HG03025 (cell line): ENCODE results near the gene CRIM1.
"Not testable (repeated sequence)": the region's sequence is repeated elsewhere in the genome, so short reads cannot be mapped to it uniquely, and the experiment has no call there.

Experiments used
- ATAC-seq: cut with Tn5 transposase; IDR thresholded peaks from one replicate; pipeline ENCODE4 v1.9.1; 2021; ENCODE audit warnings: mild to moderate bottlenecking, moderate library complexity; ENCODE audit not compliant: unreplicated experiment, low FRiP score

Gene CRIM1, protein sequence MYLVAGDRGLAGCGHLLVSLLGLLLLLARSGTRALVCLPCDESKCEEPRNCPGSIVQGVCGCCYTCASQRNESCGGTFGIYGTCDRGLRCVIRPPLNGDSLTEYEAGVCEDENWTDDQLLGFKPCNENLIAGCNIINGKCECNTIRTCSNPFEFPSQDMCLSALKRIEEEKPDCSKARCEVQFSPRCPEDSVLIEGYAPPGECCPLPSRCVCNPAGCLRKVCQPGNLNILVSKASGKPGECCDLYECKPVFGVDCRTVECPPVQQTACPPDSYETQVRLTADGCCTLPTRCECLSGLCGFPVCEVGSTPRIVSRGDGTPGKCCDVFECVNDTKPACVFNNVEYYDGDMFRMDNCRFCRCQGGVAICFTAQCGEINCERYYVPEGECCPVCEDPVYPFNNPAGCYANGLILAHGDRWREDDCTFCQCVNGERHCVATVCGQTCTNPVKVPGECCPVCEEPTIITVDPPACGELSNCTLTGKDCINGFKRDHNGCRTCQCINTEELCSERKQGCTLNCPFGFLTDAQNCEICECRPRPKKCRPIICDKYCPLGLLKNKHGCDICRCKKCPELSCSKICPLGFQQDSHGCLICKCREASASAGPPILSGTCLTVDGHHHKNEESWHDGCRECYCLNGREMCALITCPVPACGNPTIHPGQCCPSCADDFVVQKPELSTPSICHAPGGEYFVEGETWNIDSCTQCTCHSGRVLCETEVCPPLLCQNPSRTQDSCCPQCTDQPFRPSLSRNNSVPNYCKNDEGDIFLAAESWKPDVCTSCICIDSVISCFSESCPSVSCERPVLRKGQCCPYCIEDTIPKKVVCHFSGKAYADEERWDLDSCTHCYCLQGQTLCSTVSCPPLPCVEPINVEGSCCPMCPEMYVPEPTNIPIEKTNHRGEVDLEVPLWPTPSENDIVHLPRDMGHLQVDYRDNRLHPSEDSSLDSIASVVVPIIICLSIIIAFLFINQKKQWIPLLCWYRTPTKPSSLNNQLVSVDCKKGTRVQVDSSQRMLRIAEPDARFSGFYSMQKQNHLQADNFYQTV

DNA sequence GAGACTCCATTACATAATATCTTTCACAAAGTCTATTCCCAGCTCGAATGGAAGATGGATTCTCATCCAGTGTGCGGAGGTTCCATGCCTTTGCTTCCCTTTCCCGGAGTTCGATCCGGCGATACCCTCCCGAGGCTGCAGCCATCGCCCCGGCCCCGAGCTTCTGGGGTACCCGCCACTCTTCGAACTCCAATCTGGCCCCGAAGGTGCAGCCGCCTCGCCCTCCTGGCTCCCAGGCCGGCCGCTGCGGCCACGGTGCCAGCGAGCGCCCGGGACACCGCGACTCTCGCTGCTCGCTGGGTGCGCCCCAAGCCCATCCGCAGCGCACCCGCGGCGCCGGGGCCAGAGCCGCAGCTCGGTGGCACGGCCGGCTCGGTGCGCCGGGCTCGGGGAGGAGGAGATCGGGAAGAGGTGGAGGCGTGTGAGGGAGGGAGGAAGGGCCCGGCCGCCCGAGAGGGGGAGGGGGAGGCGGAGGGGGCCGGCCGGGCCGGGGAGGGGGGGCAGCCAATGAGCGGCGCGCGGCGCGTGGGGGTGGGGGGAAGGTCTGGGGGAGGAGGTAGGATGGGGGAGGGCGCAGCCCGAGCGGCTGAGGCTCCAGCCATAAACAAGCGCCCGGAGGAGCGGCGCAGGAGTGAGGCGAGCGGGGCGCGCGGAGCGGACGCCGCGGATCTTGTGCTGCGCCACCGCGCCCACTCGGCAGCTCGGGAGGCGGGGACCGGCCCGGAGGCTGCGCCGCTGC, at the start of gene CRIM1:
TSS of gene CRIM1 (plus strand) at position 628 of the 739 bp plus-strand sequence. CDS start 515 bp downstream, outside the sequence.
- ATAC-seq: peak; percentile 36

DNA sequence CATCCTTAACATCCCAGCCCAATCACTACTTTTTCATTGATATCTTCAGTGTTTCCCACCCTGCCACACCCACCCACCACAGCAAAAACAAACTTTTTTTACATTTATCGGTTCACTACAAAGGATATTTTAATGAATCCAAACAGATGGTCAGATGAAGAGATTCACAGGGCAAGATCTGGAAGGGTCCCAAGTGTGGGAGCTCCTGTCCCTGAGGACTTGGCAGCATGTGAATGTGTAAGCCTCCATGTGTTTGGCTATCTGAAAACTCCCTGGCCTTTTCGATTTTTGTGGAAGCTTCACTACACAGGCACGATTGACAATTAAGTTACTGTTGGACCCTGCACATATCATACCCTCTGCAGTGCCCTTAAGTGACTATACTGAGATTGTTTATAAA, 48.1 kb upstream of the CRIM1 start:
- ATAC-seq: no peak

DNA sequence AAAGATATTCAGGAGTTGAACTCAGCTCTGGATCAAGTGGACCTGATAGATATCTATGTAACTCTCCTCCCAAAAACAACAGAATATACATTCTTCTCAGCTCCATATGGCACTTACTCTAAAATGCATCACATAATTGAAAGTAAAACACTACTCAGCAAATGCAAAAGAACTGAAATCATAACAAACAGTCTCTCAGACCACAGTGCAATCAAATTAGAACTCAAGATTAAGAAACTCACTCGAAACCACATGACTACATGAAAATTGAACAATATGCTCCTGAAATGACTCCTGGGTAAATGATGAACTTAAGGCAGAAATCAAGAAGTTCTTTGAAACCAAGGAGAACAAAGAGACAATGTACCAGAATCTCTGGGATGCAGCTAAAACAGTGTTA, 45.1 kb upstream of the CRIM1 start:
- not testable (repeated sequence) for ATAC-seq

DNA sequence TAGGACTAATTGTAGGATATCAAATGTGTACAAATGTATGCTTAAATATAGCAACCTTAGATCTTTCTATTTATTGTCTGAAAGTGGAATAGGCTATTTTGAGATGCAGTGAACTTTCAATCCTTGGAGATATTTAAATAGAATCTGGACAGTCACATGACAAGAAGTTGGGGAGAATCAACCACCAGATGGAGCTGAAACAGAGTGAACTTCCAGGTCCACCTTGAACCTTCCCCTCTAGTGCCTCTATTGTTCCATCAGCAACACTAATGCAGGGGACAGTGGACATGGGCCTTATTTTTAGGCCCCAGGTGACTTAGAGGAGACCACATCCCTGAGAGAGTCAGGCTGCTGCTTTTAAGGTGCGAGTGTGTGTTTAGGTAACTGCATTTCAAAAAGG, 37.0 kb upstream of the CRIM1 start:
- ATAC-seq: no peak

DNA sequence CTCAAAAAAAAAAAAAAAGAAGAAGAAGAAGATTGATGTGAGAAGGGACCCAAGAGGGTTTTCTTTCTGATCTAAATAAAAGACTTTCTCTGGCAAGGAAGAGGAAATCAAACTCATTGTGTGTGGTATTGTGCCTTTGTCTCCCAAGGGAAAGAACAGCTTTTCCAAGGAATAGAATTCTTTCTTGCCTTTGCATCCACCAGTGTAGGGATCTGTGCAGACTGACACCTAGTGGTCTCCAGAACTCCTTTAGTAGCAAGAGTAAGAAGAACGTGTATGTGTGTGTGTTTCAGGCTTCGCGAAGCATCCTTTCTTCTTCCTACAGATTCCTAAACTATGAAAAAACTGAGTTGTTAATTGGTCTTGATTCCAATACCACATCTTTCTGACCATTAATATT, 33.5 kb upstream of the CRIM1 start:
- no peak for ATAC-seq

DNA sequence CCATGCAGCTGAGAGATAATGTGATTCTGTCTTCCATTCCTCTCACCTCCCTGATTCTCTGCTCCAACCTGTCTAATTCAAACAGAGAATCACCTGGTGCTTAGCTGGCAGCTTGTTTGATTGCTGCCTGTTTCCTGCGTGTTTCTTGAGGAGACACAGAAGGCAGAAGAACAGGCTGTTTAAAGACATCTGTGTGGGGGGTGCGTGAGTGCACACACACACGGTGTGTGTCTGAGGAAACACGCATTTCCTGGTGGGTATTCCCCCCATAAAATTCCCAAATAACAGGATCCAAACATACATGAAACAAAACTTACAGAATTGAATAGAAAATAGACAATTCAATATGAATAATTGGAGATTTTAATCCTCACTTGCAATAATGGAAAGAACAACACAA, 29.3 kb upstream of the CRIM1 start:
- no peak for ATAC-seq

DNA sequence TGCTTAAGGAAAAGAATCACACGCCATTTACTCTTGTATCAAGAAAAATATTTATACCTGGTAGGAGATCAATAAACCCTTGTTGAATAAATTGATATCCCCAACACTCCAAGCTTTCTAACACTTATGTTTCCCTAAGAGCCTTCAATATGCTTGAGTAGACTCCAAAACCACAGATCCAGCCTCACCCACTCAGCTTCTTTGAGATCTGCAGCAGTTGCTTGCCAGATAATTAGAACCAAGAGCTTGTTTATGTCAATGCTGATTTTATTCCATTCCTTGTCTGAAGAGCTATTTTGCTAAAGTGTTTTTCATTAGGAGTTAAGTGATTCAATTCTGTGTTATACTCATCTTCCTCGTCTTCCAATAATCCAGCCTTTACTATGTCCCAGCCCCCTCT, 26.3 kb upstream of the CRIM1 start:
- ATAC-seq: no peak

DNA sequence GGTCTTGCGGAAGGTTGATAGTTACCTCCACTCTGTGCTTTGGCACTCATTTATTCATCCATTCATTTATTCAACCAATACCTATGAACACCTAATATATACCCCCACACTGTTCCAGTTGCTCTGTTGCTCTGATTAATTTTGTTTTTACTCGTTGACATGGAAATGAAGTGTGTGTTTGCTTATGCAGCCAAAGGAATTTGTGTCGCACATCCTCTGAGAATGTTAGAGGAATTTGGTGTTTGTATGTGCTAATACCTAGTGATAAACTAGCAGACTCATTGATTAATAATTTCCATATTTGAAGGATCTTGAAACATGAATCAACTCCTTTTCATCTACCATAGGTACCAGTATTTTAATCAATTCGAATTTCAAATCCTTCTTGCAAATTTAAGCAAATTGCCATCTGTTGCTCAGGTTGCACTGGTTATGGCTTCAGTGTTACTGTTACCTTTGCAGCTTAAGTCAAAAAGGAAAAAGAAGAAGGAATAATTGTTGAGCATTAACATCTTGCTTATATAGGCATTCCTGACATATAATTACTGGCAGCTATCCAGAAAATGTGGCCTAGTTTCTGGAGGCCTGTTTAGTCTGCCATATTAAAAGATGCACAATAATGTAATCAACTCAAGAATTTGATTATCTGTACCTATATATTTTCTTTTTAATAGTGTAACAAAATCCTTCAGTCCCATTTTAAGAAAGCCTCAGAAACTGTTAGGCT, 25.7 kb upstream of the CRIM1 start:
- no peak for ATAC-seq

DNA sequence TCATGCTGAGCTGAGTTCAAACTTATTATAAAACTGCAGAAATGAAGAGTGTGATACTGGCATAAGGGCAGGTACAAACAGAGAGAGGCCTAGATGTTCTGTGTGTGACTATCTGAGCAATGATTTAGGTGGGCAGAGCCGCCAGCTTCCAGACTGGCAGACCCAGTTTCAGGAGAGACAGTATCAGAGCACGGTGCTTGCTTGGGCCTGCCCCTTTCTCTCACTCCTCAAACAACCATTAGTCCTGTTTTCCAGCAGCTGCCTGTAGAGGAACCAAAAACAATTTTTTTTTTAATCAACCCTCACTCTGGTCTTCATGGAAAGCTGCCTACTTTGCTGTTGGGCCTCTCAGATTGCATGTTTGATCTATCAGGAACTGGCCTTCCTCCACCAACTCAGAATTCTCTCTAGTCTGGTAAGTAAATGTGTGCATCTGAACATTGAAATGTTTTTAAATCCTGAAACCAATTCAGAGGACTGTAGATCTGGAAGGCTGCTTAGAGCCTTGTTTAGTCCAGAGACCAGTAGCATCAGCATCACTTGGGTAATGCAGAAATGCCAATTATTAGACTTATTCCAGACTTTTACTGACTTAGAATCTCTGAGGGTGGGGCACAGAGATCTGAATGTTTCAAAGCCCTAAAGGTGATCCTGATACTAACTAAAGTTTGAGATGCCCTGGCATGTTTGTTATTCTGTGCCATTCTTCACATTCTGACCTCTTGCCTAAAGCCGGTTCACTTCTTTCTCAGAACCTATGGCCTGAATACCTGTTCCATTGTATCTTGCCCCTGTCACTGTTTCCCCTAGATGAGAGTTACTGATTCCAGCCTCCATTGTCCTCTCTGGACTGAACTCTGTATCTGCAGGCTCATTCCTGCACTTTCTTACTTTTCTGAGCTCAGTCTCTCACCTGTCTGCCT, 24.8 kb upstream of the CRIM1 start:
- no peak for ATAC-seq

DNA sequence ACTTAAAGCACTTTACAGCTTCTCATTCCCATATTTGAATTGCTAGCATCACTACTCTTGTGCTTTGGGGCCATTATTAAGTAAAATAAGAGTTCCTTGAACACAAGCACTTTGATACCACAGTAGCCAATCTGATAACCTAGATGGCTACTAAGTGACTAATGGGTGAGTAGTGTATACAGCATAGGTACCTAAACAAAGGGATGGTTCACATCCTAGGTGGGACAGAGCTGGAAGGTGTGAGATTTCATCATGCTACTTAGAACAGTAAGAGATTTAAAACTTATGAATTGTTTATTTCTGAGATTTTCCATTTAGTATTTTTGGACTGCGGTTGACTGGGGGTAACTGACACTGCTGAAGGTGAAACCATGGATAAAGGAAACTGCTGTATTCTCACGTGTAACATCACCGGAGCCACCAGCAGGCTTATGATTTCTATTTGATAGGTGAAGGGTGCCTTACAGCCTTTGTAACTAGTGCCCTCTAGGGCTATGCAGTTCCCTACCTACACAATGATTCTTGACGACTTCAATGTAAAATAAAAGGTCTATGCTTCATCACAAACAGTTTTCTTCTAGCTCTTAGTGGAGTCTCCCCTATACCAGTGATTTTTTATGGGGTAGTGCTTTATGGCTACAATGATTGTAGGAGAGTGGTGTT, 22.1 kb upstream of the CRIM1 start:
- ATAC-seq: no peak

DNA sequence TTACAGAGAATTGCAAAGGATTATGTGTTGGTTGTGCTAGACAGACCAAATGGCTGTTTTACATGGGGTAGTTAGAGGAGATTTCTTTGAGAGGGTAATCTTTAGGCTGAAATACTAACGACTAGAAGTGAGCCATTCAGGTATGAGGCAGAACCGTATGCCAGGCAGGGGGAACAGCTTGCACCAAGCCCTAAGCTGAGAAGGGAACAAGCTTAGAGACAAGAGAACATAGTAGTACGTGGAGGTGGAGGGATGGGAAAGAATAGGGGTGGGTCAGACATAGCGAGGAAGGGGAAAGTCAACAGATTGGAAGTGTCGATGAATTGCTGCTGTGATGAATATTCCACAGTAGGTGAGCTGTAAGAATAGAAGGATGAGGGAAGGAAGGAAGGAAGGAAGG, 20.0 kb upstream of the CRIM1 start:
- ATAC-seq: no peak

DNA sequence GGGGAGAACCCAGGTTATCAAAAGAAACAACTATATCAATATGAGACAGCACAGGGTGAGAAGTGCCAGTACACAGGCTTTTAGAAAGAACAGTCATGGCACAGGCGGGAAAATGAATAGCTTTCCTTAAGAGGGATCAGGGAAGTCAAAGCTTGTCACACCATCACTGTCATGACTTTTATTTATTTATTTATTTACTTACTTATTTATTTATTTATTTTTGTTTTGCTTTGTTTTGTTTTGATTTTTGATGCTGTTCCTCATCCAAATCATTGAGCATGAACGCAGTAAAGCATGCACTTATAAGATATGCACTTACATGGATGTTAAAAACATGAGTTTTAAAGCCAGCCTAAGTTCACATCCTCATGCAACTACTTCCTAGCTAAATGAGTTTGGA, 19.3 kb upstream of the CRIM1 start:
- no peak for ATAC-seq

DNA sequence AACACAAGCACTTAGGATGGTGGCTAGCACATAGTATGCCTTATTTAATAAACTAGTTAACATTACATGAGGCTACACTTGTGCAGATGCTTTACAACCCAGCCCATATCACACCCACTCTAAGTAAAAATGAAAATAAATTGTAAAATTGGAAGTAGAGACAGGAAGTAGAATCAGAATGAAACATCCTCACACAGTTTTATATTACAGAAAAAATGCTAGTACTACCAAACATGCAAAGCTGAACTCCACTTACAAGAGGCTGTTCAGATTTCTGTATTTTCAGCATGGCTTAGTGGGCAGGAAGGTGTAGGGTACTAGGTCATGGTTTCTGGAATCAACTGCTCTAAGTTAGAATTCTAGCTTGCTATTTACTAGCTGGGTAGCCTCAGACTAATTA, 18.2 kb upstream of the CRIM1 start:
- peak; percentile 81 for ATAC-seq

DNA sequence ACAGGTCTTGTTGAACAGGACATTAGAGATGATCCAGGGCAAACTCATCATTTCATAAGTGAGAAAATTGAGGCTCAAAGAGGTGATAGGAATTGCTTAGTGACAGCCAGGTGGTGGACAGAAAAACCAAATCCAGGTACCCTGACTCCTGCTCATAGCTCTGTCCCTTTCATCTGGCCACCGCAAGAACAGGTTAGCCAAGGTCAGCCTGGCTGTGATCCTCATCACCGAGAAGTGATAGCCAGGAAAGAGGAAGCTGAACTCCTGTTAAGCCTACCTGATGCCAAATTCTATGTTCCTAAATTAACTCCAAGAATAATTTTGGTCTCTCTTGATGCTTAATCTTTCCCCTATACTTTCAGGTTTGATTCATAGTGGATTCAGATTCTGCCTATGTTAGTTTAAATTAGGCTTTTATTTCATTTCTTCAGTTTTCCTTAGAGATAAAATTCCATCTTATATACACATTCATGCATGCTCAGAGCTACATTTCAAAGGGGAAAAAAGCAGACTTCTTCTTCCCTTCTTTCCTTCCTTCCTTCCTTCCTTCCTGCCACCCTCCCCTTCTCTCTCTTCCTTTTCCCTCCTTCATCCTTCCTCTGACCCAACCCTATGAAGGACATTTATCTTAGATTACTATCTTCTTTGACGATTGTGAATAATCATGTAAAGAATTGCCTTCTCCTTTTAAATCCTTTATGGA, 17.3 kb upstream of the CRIM1 start:
- ATAC-seq: no peak

DNA sequence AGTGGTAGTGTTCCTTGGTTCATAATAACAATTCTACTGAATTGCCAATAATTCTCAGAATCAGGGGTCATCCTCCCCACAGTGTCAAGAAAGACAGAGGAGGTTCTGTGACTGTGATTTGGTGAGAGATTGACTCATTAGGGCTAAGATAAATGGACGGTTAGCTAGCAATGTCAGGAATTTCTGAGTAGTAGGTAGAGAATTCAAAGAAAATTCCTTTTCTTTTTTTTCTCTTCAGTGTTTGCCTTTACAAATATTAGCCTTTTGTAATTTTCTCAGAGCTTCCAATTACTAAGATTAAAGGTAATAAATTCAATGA, 16.8 kb upstream of the CRIM1 start:
- no peak for ATAC-seq

DNA sequence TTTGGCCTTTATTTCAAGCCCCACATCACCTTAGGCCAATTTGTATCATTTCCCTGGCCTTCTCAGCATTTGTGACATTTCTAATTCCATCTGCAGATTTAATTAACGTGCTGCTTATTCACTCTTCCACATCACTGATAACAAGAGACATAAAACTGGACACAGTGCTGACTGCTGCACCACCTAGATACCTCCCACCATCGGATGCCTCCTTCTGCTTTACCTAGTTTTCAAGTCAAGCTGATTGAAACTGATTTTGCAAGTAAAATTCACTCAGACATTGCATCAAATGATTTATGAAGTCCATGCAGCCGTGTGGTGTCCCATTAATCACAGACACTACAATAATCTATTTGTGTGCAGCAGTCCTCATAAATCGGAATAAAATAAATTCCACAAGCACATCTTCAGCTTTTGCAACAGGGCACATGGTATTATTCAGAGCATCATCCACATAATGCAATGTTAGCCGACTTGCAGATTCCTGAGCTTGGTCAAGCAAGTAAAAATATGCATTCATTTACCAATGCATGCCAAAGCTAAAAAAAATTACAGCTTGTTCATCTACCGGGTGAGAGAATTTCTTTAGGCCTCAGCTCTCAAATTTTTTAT, 15.9 kb upstream of the CRIM1 start:
- ATAC-seq: no peak

DNA sequence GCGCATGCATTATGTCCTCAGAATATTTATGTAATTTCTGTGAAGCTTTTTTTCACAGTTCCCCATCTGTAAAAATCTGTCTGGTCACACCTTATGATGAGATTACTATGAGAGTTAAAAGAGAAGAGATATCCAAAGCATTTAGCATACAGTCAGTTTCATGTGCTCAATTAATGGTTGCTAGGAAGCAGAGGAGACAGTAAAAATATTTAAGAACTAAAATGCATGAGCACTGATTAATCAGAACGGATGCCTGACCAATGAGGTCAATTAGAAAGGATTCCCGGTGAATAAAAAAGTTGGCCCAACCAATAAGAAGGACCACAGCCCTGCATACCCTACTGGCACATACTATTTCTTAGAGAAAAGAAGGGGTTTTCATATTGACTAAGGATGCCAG, 12.0 kb upstream of the CRIM1 start:
- no peak for ATAC-seq

DNA sequence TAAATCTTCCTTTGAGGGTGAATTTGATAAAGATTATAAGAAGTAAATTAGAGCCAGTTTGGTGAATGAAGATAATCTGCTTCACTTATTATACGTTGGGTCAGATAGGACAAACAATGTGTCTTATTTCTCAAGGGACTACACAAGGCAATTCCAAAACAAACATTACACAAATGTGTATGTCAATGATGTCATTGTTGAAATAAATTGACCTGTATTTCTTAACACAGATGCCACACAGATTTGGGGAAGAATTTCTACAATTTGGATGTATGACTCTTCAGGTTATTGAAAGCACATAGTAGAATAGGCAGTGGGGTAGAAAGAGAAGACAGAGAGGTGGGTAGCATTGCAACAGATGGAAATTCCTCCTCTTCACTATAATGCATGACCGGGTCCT, 6.9 kb upstream of the CRIM1 start:
- no peak for ATAC-seq
